Endothelial cell of umbilical vein (primary cell): ENCODE data around the gene CTNS. TPM values are rescaled to one million over a fixed set of nuclear protein-coding genes. Genes with fewer than 3 reads are reported as not detected.

Source experiments
- BruUV-seq: library from RNA; stranded (reverse); fragments of 400-500 nt; replicated peaks from 2 replicates; lab custom pipeline; 2021; lab: Mats Ljungman, UMichigan
- CTCF ChIA-PET: fragments of 300-600, 350-600 bp; sonication (Branson Sonifier 250); formaldehyde crosslinking; loops from one replicate; lab custom pipeline; 2021; ENCODE audit warnings: antibody characterized with exemption, inconsistent platforms; lab: Charles Lee
- POLR2A ChIA-PET: fragments of 300-600, 350-600 bp; sonication (Branson Sonifier 250); formaldehyde crosslinking; loops from one replicate; lab custom pipeline; 2021; ENCODE audit warnings: antibody characterized with exemption, inconsistent platforms; lab: Charles Lee
- DNase-seq: peaks from one replicate; pipeline ENCODE4 v3.0.0-alpha.2; 2011; ENCODE audit warnings: low read depth, low spot score
- FAIRE-seq: peaks from 2 replicates; lab custom pipeline; 2011; peaks lifted over from hg19 to GRCh38; lab: Jason Lieb, UNC
- H2AFZ ChIP-seq: 2 replicates; pipeline ENCODE4 v1.6.0; 2012; ENCODE audit warnings: low read depth, low read length, control low read depth, inconsistent platforms
- H3K27ac ChIP-seq: 2 replicates; pipeline ENCODE4 v1.5.1; 2011; ENCODE audit warnings: low read depth, mild to moderate bottlenecking, control low read depth, low read length, moderate library complexity; ENCODE audit not compliant: insufficient read depth
- H3K27me3 ChIP-seq, 2 experiments: 2 replicates each; pipeline versions ENCODE4 v1.6.0 to v1.6.1; 2011; ENCODE audit warnings: low read length in 2 of 2, mixed read lengths in 1 of 2; ENCODE audit not compliant: control insufficient read depth in 2 of 2, insufficient read depth in 2 of 2
- H3K36me3 ChIP-seq, 2 experiments: 2 replicates in 1 of 2; 3 replicates in 1 of 2; pipeline ENCODE4 v1.5.1; 2011; ENCODE audit warnings: low read length in 2 of 2, mild to moderate bottlenecking in 1 of 2, moderate library complexity in 1 of 2; ENCODE audit not compliant: control insufficient read depth in 2 of 2, insufficient read depth in 2 of 2; ENCODE audit errors: extremely low read depth in 1 of 2
- H3K4me1 ChIP-seq: 3 replicates; pipeline ENCODE4 v1.5.1; 2011; ENCODE audit warnings: mild to moderate bottlenecking, low read length; ENCODE audit not compliant: control insufficient read depth, insufficient read depth; ENCODE audit errors: extremely low read depth
- H3K4me2 ChIP-seq: 2 replicates; pipeline ENCODE4 v1.6.1; 2011; ENCODE audit warnings: low read length, control low read depth, mixed read lengths; ENCODE audit not compliant: insufficient read depth
- H3K4me3 ChIP-seq, 3 experiments: fragments of 200-600 bp in 1 of 3; sonication (generic), shearing (Covaris generic) in 1 of 3; replicated peaks in 1 of 3; 2 replicates each; pipeline ENCODE4 v1.5.1; 2011 to 2016; ENCODE audit warnings: control low read depth in 3 of 3, low read length in 3 of 3, mild to moderate bottlenecking in 2 of 3, inconsistent platforms in 1 of 3, low read depth in 1 of 3, moderate library complexity in 1 of 3; ENCODE audit not compliant: insufficient read depth in 1 of 3
- H3K79me2 ChIP-seq: 2 replicates; pipeline ENCODE4 v1.6.0; 2012; ENCODE audit warnings: low read length, inconsistent platforms; ENCODE audit not compliant: control insufficient read depth, insufficient read depth
- H3K9ac ChIP-seq: replicated peaks from 2 replicates; pipeline ENCODE3; 2011; ENCODE audit warnings: low read length, control low read depth; ENCODE audit not compliant: insufficient read depth; ENCODE audit errors: extremely low read depth
- H3K9me1 ChIP-seq: replicated peaks from 3 replicates; pipeline ENCODE4 v1.6.0; 2011; ENCODE audit warnings: mild to moderate bottlenecking, low read length; ENCODE audit not compliant: control insufficient read depth, insufficient read depth; ENCODE audit errors: extremely low read depth
- H3K9me3 ChIP-seq: replicated peaks from 2 replicates; pipeline ENCODE4 v1.5.1; 2012; ENCODE audit warnings: low read length, inconsistent platforms; ENCODE audit not compliant: control insufficient read depth, insufficient read depth
- H4K20me1 ChIP-seq: replicated peaks from 2 replicates; pipeline ENCODE3; 2011; ENCODE audit warnings: mild to moderate bottlenecking, low read length; ENCODE audit not compliant: control insufficient read depth, insufficient read depth; ENCODE audit errors: extremely low read depth
- CTCF ChIP-seq, 2 donors: IDR thresholded peaks; 1 replicate in 1 of 2; 2 replicates in 1 of 2; pipeline ENCODE4 v1.5.1; 2011; ENCODE audit warnings: low read length in 2 of 2, mild to moderate bottlenecking in 2 of 2, moderate library complexity in 2 of 2, control low read depth in 1 of 2, inconsistent platforms in 1 of 2, low read depth in 1 of 2; ENCODE audit not compliant: insufficient read depth in 1 of 2; ENCODE audit errors: extremely low read depth in 1 of 2
- EZH2 ChIP-seq: IDR thresholded peaks from 2 replicates; pipeline ENCODE4 v1.6.1; 2012; ENCODE audit warnings: borderline replicate concordance, low read depth, mild to moderate bottlenecking, moderate library complexity, low read length, inconsistent platforms; ENCODE audit not compliant: severe bottlenecking
- FOS ChIP-seq: IDR thresholded peaks from 2 replicates; pipeline ENCODE4 v1.6.1; 2011; ENCODE audit warnings: mild to moderate bottlenecking, low read length, moderate library complexity, borderline replicate concordance; ENCODE audit not compliant: insufficient read depth
- GATA2 ChIP-seq: IDR thresholded peaks from 2 replicates; pipeline ENCODE4 v1.7.0; 2011; ENCODE audit warnings: low read depth, mild to moderate bottlenecking, moderate library complexity, mixed read lengths, low read length; ENCODE audit not compliant: insufficient read length, insufficient read depth
- JUN ChIP-seq: IDR thresholded peaks from 2 replicates; pipeline ENCODE4 v1.6.1; 2011; ENCODE audit warnings: borderline replicate concordance, low read depth; ENCODE audit not compliant: insufficient read length, insufficient read depth
- MYC ChIP-seq: IDR thresholded peaks from one replicate; pipeline ENCODE4 v1.6.1; 2011; ENCODE audit warnings: mild to moderate bottlenecking, low read depth, low read length
- POLR2A ChIP-seq: IDR thresholded peaks from 2 replicates; pipeline ENCODE4 v1.6.1; 2012; ENCODE audit warnings: low read depth, mild to moderate bottlenecking, control low read depth, low read length
- POLR2AphosphoS5 ChIP-seq: IDR thresholded peaks from 2 replicates; pipeline ENCODE4 v1.6.1; 2012; ENCODE audit warnings: low read depth, mild to moderate bottlenecking, control low read depth, low read length, moderate library complexity; ENCODE audit not compliant: insufficient read depth
- dilution Hi-C: fragments of 300-500 bp; cut with MboI; formaldehyde crosslinking; loops from one replicate; pipeline ENCODE4 v1.15.0; 2019; ENCODE audit warnings: low sequenced_read_pairs; ENCODE audit not compliant: extremely low pct_ligation_motif_present
- intact Hi-C: fragments of 100-400 bp; cut with micrococcal nuclease; formaldehyde crosslinking; loops from one replicate; pipeline ENCODE4 v1.10.0; 2022
- polyA plus RNA-seq, 4 experiments: library from polyadenylated mRNA; depleted of rRNA in 3 of 4; stranded (reverse) in 3 of 4; unstranded in 1 of 4; fragments of >200 nt; gene quantifications; 2 replicates each; pipeline versions ENCODE4 v1.2.1 to v1.2.3, GENCODE V29; 2011 to 2012; ENCODE audit warnings: missing spikeins in 1 of 4
- total RNA-seq: library from RNA; stranded (reverse); gene quantifications from 2 replicates; pipeline ENCODE4 v1.2.3, GENCODE V29; 2021

The CTNS gene
- total and polyA plus RNA-seq, 2 donors (not counting 3 experiments of a cell fraction or from before 2014, with no cell fraction given) = 17.9 to 25.9 TPM

- no peak for TF ChIP-seq MYC
- no peak for TF ChIP-seq FOS
- no peak for TF ChIP-seq POLR2A
- TF ChIP-seq EZH2 = no peak
- TF ChIP-seq CTCF (IDR thresholded peaks at IDR 0.05; ENCODE audit: extremely low read depth in 1 of 2, insufficient read depth in 1 of 2, low read depth in 1 of 2, low read length in 2 of 2) = no peak
- TF ChIP-seq POLR2AphosphoS5 = no peak
- no peak for TF ChIP-seq JUN
- TF ChIP-seq GATA2 = no peak
- H3K4me2 ChIP-seq = no peak overlapping the region
- H2AFZ ChIP-seq = no peak overlapping the region
- no peaks in the 10 kb centered on the region for H3K36me3 ChIP-seq
- H3K9me1 ChIP-seq = no peaks in the 10 kb centered on the region
- FAIRE-seq (no peak), DNase-seq (no peak)
- no peaks in the 10 kb centered on the region for H3K4me1 ChIP-seq
- H3K79me2 ChIP-seq = no peaks in the 10 kb centered on the region
- peaks cover 7 to 9% of the 10 kb centered on the region in 2 experiments for H3K27me3 ChIP-seq
- no TSS peak for BruUV-seq
- CTCF ChIA-PET = no interaction called here
- dilution Hi-C loops = no loop called here
- intact Hi-C loops = no loop called here
- no peak overlapping the region for H3K4me3 ChIP-seq
- H3K27ac ChIP-seq = no peak overlapping the region
- H3K9me3 ChIP-seq = no peaks in the 10 kb centered on the region
- POLR2A ChIA-PET = no interaction called here
- no peak overlapping the region for H3K9ac ChIP-seq
- no peaks in the 10 kb centered on the region for H4K20me1 ChIP-seq
Measured at GRCh38 chr17:3690094-3690715, 53.6 kb downstream of the CTNS start.
